Activated gamma-delta T cell treated with Interleukin-2 at 50 U/mL for 16 hours (primary cell): ENCODE measurements around the gene EME1.

Source experiments
- DNase-seq: peaks from one replicate; pipeline ENCODE4 v3.0.0-alpha.2; 2020

The EME1 gene

DNA sequence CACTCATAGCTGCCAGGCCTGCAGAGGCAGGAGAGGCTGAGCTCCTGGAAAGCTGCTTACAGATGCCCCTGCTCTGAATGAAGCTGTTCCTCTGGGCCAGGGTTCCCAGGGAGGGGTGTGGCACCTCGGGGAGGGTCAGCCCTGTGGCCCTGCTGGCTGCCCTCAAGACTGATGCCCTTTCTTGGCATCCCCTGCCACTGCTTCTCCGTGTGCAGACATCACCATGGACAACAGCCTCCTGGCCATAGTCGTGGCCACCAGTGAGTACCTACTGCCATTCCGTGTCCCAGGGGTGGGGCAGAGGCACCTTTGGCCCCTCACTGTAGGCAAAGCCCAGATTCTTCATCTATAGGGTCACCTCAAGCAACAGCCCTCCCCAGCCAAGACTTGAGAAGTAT lies 9.0 kb upstream of the EME1 start:
- no peak for DNase-seq

DNA sequence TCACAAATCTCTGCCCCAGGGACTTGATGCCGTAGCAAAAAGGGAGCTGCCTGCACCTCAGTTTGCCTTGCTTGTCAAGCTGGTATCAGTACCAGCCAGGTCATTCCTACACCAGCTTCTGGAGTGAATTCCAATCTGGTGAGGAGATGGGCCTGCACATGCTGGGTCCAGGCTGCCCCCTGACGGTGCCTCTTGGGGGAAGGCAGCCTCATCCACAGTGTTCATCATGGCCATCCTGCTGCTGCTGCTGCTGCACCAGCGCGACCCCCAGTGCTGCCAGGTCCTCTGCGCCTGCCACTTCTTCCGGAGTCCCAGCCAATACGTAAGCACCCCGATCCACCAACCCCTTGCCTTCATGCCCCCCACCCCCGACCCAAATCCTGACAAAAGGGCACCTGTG lies 8.3 kb upstream of the EME1 start:
- DNase-seq = no peak

DNA sequence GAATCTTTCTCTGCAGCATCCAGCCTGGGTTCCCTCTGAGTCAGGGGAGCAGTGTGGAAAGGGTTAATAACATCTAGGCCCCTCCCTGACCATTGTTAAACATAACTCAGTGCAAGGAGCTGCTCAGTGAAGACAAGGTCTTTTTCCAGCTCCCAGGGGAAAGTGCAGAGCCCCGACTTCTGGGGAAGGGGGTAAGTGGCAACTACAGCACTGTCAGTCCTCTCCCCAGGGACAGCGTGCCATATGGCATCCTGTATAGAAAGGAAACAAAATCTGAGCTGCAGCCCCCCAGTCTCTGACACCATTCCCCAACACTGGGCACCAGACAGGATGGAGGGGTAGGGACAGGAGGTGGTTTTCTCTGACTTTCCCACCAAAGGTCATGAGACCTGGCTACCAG lies 7.9 kb upstream of the EME1 start:
- DNase-seq = no peak

DNA sequence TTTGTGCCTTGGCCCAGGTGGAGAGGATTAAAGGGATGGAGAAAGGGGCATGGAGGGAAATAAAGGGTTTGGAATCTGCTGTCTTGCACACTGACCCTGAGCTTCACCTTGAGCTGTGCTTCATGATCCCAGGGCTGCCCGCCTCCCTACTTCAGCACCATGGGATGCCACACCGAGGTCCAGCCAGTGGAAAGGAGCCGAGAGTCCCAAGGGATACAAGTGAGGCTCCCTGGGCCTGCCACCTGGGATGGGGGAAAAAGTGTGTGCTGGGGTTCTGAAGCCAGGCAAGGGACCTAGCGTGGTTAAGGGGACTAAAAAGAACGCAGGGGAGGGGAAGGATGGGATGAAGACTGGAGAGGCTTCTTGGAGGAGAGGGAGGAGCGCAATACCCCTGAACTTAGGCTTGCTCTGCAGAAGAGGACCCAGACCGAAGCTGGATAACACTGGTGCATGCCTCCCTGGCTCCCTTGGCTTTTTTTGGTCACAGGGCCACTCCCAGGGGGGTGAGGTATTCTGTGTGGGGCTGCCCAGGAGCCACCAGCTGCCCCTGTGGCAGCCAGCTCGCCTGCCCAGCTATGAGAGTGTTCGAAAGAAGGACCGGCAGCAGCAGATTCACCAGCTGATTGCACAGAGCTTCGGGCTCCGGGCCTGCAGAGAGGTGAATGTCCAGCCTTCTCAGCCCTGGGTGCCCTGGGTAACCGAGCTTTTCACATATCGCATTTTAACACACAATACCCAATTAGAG lies 7.2 kb upstream of the EME1 start:
- no peak for DNase-seq

DNA sequence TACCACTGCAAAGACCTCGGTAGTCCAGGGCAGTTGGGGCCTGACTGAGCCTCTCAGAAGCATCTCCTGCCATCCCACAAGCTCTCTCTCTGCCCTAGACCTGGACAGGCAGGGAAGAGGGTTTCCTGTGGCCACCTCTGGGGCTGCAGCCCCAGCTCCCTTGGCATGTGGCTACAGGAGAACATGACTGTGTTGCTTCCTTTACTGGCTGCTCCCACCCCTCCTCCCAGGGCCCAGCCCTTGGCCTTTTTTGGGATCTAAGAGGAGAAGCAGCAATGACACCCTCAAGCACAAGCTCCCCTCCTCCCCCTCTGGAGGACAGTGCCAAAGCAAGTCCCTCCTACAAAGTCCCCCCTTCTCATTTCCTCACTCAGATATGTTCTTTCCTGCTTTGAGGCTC lies 5.6 kb upstream of the EME1 start:
- DNase-seq = no peak

DNA sequence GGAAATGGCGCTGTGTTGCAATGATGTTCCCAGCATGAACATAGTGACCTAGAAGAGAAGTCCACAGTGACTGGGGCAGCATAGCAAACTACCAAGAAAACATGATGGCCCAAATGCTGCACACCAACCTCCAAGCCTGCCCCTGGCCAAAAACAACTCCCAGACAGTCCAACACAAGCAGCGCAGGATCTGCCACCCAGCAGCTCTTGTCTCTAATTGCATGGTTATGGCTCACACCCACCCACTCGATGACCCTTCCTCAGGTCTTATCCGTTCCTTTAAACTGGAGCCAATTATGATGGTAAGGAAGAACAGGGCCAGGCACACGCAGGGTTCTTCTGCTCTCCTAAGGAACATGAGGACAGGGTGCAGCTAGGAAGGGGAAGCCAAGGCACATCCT lies 3.0 kb upstream of the EME1 start:
- DNase-seq = no peak

DNA sequence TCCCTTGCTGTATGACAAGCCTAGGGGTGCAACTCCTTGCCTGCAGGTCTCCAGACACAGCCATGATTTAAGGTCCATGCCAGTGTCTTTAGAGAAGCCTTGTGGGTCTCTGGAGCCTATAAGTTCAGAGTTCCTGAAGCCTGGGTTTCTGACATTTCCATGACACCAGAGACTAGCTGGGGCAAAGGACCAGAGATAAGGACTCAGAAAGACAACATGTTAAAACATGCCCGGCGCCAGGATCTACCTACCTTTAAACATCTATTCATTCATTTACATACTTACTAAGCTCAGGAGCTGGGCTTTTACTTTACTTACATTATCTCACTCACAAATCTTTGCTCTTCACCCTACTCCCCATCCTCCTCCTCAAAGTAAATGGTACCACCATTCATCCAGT lies 1.5 kb upstream of the EME1 start:
- no peak for DNase-seq

DNA sequence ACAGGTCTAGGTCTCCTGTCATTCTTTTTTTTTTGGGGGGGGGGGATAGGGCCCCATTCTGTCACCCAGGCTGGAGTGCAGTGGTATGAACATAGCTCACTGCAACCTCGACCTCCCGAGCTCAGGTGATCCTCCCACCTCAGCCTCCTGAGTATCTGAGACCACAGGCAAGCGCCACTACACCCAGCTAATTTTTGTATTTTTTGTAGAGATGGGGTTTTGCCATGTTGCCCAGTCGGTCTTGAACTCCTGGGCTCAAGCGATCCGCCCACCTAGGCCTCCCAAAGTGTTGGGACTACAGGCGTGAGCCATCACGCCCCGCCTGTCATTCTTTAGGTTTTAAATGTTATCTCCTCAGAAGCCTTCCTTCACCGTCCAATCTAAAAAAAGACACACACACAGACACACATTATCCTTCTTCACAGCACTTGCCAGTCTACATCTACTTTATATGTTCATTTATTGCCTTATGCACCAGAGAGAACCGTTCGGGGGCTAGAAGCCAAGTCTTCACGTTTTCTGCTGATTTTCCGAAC lies 739 bp upstream of the EME1 start:
- DNase-seq = no peak

DNA sequence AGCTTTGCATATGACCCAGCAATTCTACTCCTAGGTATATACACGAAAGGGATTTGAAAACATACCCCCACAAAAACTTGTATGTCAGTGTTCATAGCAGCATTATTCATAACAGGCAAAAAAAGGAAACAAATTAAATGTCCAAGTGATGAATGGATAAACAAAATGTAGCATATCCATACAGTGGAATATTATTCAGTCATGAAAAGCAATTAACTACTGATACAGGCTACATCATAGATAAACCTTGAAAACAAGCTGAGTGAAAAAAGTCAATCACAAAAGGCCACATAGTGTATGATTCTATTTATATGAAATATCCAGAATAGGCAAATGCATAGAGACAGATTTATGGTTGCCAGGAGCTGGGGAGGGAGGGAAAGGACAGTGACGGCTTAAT lies 676 bp downstream of the EME1 start:
- DNase-seq = no peak

DNA sequence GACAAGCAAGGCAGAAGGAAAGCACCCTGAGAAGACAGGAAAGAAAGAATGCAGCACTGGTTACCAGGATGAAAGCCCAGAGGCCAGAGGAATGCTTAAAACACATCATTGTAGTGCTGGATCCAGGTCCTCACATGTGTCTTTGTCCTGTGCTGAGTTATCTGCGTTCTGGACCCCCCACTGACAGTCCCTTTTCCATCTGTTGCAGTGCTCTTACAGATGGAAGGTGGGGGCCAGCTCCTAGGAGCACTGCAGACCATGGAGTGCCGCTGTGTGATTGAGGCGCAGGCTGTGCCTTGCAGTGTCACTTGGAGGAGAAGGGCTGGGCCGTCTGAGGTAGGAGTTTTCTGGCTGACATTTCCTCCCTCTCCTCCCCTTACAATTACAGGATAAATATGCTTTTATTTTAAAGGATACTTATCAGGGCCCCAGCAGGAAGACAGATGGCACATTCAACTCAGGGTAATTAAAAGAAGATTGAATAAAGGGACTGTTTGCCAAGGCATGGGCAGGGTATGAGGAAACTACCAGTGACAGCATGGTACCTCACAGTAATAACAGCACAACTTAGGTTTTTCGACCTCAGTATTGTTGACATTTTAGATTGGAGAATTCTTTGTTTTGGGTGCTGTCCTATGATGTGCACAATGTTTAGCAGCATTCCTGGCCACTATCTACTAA lies 3.0 kb downstream of the EME1 start:
- DNase-seq = no peak

DNA sequence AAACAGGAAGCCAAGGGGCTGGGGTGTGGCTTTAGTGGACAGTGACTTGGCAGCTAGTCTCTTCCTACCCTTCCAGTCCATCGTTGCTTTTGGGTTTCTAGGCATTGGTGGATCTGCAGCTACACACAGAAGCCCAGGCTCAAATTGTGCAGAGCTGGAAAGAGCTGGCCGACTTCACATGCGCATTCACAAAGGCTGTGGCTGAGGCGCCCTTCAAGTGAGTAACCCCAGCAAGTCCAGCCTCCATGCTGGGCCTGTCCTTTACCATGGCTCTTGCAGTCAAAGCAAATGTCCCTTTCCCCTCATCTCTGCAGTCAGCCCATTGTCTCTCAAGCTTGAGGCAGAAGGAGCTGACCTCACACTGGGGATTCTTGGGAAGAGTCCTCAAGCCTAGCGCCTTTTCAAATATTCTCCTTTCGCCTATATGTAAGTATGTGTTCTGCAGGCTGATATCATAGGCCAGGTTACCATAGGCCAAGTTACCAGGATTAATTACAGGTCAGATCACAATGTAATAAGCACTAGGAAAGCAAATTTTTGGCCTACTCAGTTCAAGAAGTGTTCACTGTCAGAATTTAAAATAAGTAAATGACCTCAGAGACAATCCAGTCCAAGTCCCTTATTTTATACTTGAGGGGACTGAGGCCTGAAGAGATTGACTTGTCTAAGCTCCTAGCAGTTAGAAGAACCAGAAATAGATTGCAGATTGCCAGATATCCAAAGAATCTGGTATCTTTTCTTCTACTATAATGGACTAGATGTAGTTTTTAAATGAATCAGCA lies 6.5 kb downstream of the EME1 start:
- DNase-seq = no peak

DNA sequence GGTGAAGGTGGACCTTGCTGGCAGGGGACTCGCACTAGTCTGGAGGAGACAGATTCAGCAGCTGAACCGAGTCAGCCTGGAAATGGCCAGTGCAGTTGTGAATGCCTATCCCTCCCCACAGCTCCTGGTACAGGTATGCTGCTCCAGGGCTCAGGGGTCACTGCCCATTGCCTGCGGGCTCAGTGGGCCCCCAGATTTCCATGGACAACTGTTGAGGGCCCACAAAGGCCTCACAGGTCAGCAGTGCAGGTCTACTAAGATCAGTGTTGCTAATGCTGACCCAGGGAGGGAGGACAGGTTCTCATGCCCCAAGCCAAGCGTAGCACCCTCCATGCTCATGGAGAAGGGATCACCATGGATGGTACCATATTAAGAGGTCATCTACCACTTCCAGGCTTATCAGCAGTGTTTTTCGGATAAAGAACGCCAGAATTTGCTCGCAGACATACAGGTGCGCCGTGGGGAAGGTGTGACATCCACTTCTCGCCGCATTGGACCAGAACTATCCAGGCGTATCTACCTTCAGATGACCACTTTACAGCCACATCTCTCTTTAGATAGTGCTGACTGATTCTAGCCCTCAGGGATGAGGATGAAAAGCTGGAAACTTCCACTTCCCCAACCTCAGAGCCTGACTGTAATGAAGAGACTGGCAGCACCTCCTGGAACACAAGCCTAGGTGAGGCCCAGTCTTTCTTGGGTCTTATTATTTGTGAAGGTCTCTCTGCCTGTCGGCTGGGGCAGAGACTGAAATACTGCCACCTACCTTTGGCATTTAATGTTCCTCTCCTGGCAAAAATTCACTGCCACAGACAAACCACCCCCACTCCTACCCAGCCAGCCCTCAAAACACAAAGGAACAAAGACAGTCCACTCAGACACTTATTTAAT lies 7.6 kb downstream of the EME1 start:
- DNase-seq = no peak

DNA sequence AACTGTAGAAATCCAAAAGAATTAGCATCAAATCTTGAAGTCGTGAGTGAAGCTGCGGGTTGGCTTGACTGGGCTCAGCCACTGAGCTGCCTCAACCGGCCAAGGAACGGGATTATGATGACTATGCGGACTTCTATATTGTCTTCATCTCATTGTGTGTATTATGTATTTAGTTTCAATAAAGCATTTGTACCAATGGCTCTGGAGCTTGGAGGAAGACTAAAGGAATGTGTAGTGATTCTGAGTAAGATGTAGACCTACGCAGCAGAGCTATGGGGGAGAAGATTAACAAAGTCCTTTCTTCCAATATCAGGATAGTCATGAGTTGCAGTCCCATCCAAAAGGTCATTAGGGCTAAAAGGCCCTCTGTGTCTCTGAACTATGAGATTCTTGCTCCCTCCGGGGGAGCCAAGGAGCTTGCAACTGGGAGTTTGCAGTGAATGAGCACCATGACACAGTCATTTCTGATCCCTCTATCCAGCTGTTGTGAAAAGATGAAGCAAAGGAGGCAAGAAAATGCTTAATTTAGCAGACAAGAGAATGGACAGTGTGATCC lies 8.3 kb downstream of the EME1 start:
- no peak for DNase-seq

DNA sequence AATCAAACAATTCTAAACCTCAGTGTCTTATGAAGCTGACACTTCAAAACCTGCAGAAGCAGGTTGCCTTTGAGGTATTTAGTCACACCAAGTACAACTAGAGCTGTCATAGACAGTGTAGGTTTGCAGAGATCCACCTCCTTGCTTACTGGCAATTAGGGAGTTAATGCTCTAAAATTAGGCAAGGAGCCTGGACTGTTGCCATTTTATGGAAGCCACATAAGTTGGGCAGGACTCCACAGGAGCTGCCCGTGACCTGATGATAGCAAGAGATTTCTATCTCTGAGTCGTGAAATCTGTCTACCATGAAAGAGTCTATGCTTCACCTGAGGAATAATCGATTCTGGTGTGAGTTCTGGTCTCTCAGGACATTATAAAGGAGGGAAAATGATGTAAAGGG lies 8.9 kb downstream of the EME1 start:
- DNase-seq = no peak

DNA sequence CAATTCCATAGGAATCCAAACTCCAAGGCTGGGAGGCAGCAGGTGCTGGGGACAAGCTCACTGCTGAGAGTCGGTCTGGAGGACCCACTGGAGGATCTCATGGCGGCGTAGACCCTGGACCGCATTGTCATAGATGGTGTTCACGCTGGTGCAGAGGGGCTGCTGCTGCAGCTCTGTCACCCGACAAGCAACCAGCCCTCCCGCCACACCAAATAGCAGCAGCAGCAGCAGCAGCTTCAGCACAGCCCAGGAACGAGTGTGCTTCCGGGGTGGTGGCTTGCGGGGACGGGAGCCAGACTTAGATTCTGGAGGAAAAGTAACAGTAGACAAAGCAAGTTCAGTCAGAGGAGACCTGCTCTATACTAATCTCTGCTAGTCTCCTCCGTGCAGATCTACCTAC lies 9.9 kb downstream of the EME1 start:
- no peak for DNase-seq

DNA sequence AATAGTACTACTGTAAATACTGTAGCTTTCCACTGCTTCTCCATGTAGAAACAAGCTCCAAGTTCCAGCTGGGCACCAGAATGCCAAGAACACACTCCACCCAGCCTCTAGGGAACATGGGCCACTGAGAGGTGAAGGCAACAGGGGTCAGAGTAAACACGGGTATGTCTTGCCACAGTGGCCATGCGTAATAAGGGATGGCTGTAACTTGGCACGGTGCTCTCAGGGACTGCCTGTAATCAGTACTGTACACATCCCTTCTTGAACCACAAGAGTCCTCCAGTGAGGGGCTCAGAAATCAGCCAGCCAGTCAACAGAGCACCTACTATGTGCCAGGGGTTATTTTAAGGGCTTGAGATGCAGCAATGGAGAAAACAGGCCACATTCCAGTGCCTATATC lies 13.5 kb downstream of the EME1 start:
- DNase-seq = no peak

DNA sequence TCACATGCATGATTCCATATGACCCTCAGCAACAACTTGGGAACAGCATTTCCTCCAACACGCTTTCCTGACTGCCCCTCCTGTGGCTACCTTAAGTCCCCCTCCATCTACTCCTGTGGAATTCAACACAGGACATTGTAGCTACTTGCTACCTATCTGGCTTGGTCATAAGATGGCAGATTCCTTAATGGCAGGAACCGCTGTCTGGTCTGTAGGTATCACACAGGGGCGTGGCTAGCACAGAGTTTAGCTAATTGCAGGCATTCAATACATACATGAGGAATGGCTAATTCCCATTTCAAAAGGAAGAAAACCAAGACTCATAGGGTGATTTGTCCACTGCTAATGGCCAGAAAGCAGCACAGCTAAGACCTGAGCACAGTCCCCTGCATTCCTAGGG lies 15.7 kb downstream of the EME1 start:
- no peak for DNase-seq

DNA sequence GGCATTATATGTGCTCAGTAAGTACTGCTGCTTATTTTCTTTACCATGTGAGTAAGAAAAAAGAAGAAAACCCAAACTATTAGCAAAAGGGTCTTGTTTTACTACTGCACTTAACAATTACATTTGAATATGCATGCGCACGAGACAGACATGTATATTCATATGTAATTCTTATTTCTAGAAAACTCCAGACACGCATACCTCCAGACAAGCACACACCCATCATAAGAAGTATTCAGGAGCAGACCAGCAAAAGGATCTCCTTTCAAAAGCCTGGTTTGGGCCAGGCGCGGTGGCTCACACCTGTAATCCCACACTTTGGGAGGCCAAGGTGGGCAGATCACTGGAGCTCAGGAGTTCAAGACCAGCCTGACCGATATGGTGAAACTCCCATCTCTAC lies 16.5 kb downstream of the EME1 start:
- no peak for DNase-seq

DNA sequence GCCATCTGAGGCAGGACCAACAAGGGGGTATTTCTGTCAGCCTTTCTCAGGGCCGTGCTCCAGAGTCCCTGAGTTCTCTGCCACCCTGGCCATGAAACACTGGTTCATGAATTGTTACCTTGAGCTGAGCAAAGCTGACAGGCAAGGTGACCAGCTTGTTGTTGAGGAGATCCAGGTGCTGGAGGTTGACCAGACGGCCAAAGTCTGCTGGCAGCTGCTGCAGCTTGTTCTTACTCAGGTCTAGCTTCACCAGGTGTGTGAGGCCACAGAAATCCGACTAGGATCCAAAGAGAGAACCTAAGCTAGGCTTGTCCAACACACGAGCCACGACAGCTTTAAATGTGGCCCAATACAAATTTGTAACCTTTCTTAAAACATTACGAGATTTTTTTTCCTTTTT lies 19.6 kb downstream of the EME1 start:
- DNase-seq = no peak

DNA sequence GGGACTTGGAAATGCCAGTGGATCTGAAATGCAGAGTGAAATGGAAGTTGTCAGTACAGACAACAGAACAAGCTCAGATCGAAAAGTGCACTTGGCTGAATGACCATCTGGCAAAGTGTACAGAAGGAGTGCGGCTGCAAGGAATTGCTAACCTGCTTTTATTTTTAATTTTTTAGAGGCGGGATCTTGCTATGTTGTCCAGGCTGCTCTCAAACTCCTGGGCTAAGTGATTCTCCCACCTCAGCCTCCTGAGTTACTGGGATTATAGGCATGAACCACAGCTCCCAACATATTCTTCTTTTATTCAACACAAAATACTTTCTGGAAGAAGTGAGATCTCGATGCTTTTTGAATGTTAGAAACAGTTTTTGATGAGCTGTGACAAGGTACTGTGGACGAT lies 20.7 kb downstream of the EME1 start:
- no peak for DNase-seq

DNA sequence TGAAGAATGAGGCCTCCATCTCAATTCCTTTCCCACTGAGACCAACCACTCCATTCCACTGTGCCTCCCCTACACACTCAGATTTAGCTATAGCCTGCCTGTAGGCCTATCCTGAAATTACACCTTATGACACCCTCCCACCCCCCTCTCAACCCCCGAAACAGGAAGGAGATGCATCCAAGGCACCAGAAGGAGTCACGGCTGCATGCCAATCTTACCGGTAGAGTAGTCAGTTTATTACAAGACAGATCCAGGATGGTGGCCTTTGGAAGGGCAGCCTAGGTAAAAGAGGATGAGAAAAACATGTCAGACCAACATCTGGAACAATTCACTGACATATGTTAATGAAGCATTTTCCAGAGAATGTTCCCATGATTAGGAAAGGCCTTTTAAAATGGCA lies 21.7 kb downstream of the EME1 start:
- DNase-seq = no peak

DNA sequence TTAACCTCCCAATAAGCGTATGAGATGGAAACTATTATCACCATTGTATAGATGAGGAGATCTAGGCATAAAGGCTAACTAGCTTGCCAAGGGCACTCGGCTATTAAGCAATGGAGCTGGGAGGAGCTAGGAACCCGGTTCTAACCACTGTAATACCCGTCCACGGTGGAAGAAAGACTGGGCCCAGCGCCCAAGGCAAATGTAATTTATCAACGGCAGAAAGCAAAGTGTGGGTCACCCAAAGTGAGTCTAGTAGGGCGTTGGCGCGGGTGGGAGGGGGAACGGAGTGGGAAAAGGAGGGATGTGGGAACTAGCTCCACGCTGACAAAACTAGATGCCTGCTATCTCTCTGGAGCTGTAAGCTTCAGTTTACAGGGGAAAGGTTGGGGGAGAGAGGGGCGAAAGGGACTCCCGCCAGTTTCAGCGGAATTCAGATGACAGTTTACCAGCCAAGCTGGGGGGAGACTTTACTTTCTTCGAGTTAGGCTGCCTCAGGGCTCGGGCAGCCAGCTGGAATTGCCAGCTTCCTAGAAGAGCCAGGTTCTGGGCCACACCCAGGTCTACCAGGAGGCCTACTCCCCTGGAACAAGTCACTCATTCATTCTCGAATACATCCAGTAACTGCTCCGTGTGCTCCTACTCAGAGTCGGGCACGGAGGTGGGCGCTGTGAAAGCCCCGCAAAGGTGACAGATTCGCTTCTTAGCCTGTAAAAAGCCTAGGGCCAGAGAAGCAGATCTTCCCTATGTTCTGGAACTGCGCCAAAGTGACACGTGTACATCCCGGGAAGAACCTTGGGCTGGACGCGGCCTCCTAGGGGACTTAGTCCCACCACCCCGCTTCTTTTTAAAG lies 23.5 kb downstream of the EME1 start:
- DNase-seq = no peak
